Astrocyte (in vitro differentiated cells and primary cell): ENCODE measurements around the gene SNCAIP. TPM values are rescaled to one million over a fixed set of nuclear protein-coding genes. Genes with fewer than 3 reads are reported as not detected.
A peak's percentile ranks its signal among the peaks of the same experiment; 100 is the strongest.

Experiments
- DNase-seq: peaks from one replicate; pipeline ENCODE4 v3.0.0-alpha.2; 2010; ENCODE audit warnings: low read depth
- FAIRE-seq: peaks from 2 replicates; lab custom pipeline; 2011; peaks lifted over from hg19 to GRCh38; lab: Jason Lieb, UNC
- H2AFZ ChIP-seq: 2 replicates; pipeline ENCODE4 v1.6.0; 2012; ENCODE audit warnings: low read depth, low read length, inconsistent platforms
- H3K27ac ChIP-seq: 2 replicates; pipeline ENCODE4 v1.5.1; 2011; ENCODE audit warnings: low read depth, low read length, inconsistent platforms
- H3K27me3 ChIP-seq: 2 replicates; pipeline ENCODE4 v1.6.0; 2011; ENCODE audit warnings: low read length, inconsistent platforms; ENCODE audit not compliant: insufficient read depth
- H3K36me3 ChIP-seq: 2 replicates; pipeline ENCODE4 v1.5.1; 2011; ENCODE audit warnings: low read length, inconsistent platforms; ENCODE audit not compliant: insufficient read depth
- H3K4me1 ChIP-seq: 2 replicates; pipeline ENCODE4 v1.5.1; 2011; ENCODE audit warnings: low read length, inconsistent platforms; ENCODE audit not compliant: insufficient read depth
- H3K4me2 ChIP-seq: 2 replicates; pipeline ENCODE4 v1.6.0; 2012; ENCODE audit warnings: low read length, inconsistent platforms
- H3K4me3 ChIP-seq: 2 replicates; pipeline ENCODE4 v1.5.1; 2011; ENCODE audit warnings: low read depth, mild to moderate bottlenecking, low read length, inconsistent platforms; ENCODE audit not compliant: insufficient read depth
- H3K79me2 ChIP-seq: 2 replicates; pipeline ENCODE4 v1.6.0; 2012; ENCODE audit warnings: mild to moderate bottlenecking, low read length, inconsistent platforms; ENCODE audit not compliant: insufficient read depth
- H3K9ac ChIP-seq: 2 replicates; pipeline ENCODE4 v1.6.0; 2012; ENCODE audit warnings: mild to moderate bottlenecking, low read length, inconsistent platforms
- H3K9me3 ChIP-seq: 2 replicates; pipeline ENCODE4 v1.5.1; 2012; ENCODE audit warnings: low read depth, mild to moderate bottlenecking, low read length, inconsistent platforms; ENCODE audit not compliant: insufficient read depth
- H4K20me1 ChIP-seq: 2 replicates; pipeline ENCODE4 v1.6.0; 2012; ENCODE audit warnings: low read length, inconsistent platforms; ENCODE audit not compliant: insufficient read depth
- H3K27ac Mint-ChIP-seq: one replicate; pipeline ENCODE4 v1.8.0; 2021; ENCODE audit warnings: mild to moderate bottlenecking, mixed read lengths; ENCODE audit not compliant: unreplicated experiment
- H3K27me3 Mint-ChIP-seq: one replicate; pipeline ENCODE4 v1.8.0; 2021; ENCODE audit warnings: low read depth, mixed read lengths; ENCODE audit not compliant: unreplicated experiment
- H3K36me3 Mint-ChIP-seq: one replicate; pipeline ENCODE4 v1.8.0; 2021; ENCODE audit warnings: low read depth, mixed read lengths; ENCODE audit not compliant: unreplicated experiment
- H3K4me1 Mint-ChIP-seq: one replicate; pipeline ENCODE4 v1.8.0; 2021; ENCODE audit warnings: low read depth, mixed read lengths; ENCODE audit not compliant: unreplicated experiment
- H3K4me3 Mint-ChIP-seq: one replicate; pipeline ENCODE4 v1.8.0; 2021; ENCODE audit warnings: mild to moderate bottlenecking, moderate library complexity, mixed read lengths; ENCODE audit not compliant: unreplicated experiment
- H3K9me3 Mint-ChIP-seq: one replicate; pipeline ENCODE4 v1.8.0; 2021; ENCODE audit warnings: mild to moderate bottlenecking, mixed read lengths; ENCODE audit not compliant: unreplicated experiment
- EZH2 ChIP-seq: IDR thresholded peaks from 2 replicates; pipeline ENCODE4 v1.6.1; 2012; ENCODE audit warnings: mild to moderate bottlenecking, low read length, inconsistent platforms; ENCODE audit not compliant: insufficient read depth
- total RNA-seq: library from RNA; stranded (reverse); gene quantifications from 2 replicates; pipeline ENCODE4 v1.2.1, GENCODE V29; 2021
- TF ChIP-seq, protein P1 (sequence below): IDR thresholded peaks from 2 replicates; pipeline ENCODE4 v1.5.1; 2011; ENCODE audit warnings: low read depth, mild to moderate bottlenecking, inconsistent platforms, low read length, moderate library complexity; ENCODE audit not compliant: insufficient read depth

SNCAIP gene
- total RNA-seq, 1 donor from 2014 or later = 1.7 TPM

DNA sequence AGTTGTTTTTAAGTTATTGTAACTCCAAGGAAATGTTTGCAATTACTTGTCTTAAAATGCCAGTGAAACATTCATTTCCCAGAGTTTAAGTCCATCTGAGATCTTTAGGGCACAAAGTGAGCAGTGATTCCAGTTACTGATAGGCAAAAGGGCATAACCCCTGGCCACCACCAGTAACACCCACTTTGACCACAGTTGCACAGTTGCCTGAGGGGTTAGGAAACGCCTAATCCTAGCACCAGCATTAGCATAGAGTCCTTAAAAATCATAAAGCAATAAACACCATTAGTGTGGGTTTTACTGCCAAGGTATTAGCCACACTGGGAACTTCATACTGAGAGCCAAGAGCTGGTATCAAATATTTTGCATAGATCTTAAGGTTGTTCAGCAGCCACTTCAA lies 143.9 kb downstream of the SNCAIP start:
- H3K4me3 Mint-ChIP-seq = no peak overlapping the region
- Histone ChIP-seq H3K27me3 (no peaks in the 10 kb centered on the region), H3K27ac (no peak overlapping the region), H4K20me1 (no peaks in the 10 kb centered on the region), H2AFZ (no peak overlapping the region), H3K36me3 (no peaks in the 10 kb centered on the region), H3K9me3 (no peaks in the 10 kb centered on the region), H3K9ac (no peak overlapping the region), H3K79me2 (no peaks in the 10 kb centered on the region), H3K4me2 (no peak overlapping the region), H3K4me1 (no peaks in the 10 kb centered on the region), H3K4me3 (no peak overlapping the region)
- H3K4me1 Mint-ChIP-seq = no peaks in the 10 kb centered on the region
- no peak overlapping the region for H3K27ac Mint-ChIP-seq
- TF ChIP-seq, protein P1, sequence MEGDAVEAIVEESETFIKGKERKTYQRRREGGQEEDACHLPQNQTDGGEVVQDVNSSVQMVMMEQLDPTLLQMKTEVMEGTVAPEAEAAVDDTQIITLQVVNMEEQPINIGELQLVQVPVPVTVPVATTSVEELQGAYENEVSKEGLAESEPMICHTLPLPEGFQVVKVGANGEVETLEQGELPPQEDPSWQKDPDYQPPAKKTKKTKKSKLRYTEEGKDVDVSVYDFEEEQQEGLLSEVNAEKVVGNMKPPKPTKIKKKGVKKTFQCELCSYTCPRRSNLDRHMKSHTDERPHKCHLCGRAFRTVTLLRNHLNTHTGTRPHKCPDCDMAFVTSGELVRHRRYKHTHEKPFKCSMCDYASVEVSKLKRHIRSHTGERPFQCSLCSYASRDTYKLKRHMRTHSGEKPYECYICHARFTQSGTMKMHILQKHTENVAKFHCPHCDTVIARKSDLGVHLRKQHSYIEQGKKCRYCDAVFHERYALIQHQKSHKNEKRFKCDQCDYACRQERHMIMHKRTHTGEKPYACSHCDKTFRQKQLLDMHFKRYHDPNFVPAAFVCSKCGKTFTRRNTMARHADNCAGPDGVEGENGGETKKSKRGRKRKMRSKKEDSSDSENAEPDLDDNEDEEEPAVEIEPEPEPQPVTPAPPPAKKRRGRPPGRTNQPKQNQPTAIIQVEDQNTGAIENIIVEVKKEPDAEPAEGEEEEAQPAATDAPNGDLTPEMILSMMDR = no peak
- TF ChIP-seq EZH2 = no peak
- peaks cover 5% of the 10 kb centered on the region for H3K27me3 Mint-ChIP-seq
- H3K36me3 Mint-ChIP-seq = no peaks in the 10 kb centered on the region
- no peaks in the 10 kb centered on the region for H3K9me3 Mint-ChIP-seq
- no peak for FAIRE-seq
- DNase-seq = no peak

DNA sequence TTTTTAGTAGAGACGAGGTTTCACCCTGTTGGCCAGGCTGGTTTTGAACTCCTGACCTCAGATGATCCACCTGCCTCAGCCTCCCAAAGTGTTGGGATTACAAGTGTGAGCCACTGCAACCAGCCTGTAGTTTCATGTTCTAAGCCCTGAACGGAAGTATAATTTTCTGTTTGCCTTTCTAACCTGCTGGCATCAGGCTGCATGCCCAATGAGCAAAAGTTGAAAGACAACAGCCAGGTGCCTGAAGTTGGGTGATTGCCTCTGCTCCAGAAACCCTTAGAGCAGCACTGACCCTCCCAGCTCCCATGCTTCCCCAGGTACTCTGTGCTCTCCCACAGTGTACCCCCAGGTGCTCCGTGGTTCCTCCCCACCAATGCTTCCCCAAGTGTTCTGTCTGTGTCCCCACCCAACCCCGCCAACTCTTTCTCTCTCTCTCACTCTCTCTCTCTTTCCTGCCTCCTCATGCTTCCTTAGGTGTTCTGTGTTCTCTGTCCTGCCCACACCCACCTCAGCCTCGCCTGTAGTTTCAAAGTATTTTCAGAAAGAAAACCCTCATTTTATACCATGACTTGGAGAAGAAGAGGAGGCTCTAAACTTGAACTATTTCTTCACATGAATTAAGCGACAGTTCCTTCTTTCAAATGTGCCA lies 145.3 kb downstream of the SNCAIP start:
- Mint-ChIP-seq H3K36me3 (no peaks in the 10 kb centered on the region), H3K4me3 (no peak overlapping the region), H3K27me3 (peaks cover 2% of the 10 kb centered on the region), H3K9me3 (no peaks in the 10 kb centered on the region), H3K27ac (no peak overlapping the region), H3K4me1 (no peaks in the 10 kb centered on the region)
- Histone ChIP-seq H4K20me1 (no peaks in the 10 kb centered on the region), H3K9me3 (no peaks in the 10 kb centered on the region), H3K36me3 (no peaks in the 10 kb centered on the region), H2AFZ (no peak overlapping the region), H3K9ac (no peak overlapping the region), H3K27me3 (no peaks in the 10 kb centered on the region), H3K79me2 (no peaks in the 10 kb centered on the region), H3K4me2 (no peak overlapping the region), H3K27ac (no peak overlapping the region), H3K4me3 (no peak overlapping the region), H3K4me1 (no peaks in the 10 kb centered on the region)
- FAIRE-seq = no peak
- DNase-seq = no peak
- TF ChIP-seq EZH2 = no peak
- TF ChIP-seq, protein P1 = no peak

- Mint-ChIP-seq H3K4me1 (no peaks in the 10 kb centered on the region), H3K27me3 (peaks cover 2% of the 10 kb centered on the region), H3K4me3 (no peak overlapping the region), H3K27ac (no peak overlapping the region), H3K36me3 (no peaks in the 10 kb centered on the region), H3K9me3 (no peaks in the 10 kb centered on the region)
- no peak overlapping the region for H3K4me3 ChIP-seq
- no peak overlapping the region for H3K27ac ChIP-seq
- TF ChIP-seq EZH2 = no peak
- TF ChIP-seq, protein P1 = peak; percentile 43
- no peaks in the 10 kb centered on the region for H4K20me1 ChIP-seq
- no peaks in the 10 kb centered on the region for H3K36me3 ChIP-seq
- H3K9me3 ChIP-seq = no peaks in the 10 kb centered on the region
- no peaks in the 10 kb centered on the region for H3K4me1 ChIP-seq
- no peak overlapping the region for H3K4me2 ChIP-seq
- H3K9ac ChIP-seq = no peak overlapping the region
- H2AFZ ChIP-seq = no peak overlapping the region
- H3K79me2 ChIP-seq = no peaks in the 10 kb centered on the region
- DNase-seq (no peak), FAIRE-seq (peak; percentile 65)
- H3K27me3 ChIP-seq = no peaks in the 10 kb centered on the region
Observed at GRCh38 chr5:122458278-122458872, 146.3 kb downstream of the SNCAIP start.
